Measurements from ENCODE around the gene DHODH. TPM values are rescaled to one million over a fixed set of nuclear protein-coding genes. Genes with fewer than 3 reads are reported as not detected.

DHODH gene
- total and polyA plus RNA-seq, 2 of the 8 experiments (the other 6 are each of a cell fraction or from before 2014, with no cell fraction given): 9.1 to 19.4 TPM

DNA sequence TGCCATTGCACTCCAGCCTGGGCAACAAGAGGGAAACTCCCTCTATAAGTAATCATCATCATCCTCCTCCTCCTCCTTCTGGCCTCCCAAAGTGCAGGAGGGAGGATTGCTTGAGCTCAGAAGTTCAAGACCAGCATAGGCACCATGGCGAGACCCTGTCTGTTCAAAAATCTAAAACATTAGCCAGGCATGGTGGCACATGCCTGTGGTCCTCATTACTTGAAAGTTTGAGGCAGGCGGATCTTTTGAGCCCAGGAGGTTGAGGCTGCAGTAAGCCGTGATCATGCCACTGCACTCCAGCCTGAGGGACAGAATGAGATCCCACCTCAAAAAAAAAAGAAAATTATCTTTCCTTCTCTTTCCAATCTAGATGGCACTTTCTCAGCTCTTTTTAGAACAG, 36.2 kb upstream of the DHODH start (continued):
- TF ChIP-seq KDM4A (IDR thresholded peaks at IDR 0.05; ENCODE audit: low read depth, low read length, severe bottlenecking) (no peak), NRF1 (IDR thresholded peaks at IDR 0.05; ENCODE audit: low read depth, low read length) (no peak)
